ENCODE data around the gene SWAP70.

SWAP70 gene

GRCh38 chr11:9765320-9766101, 101.6 kb downstream of the SWAP70 start:
- in situ Hi-C loops (cut with MboI; ENCODE audit: low sequenced_read_pairs): loop anchor here (25.0 kb wide), 2 partner anchors 197 to 547 kb away; partner anchors contain the start of gene ADM

DNA sequence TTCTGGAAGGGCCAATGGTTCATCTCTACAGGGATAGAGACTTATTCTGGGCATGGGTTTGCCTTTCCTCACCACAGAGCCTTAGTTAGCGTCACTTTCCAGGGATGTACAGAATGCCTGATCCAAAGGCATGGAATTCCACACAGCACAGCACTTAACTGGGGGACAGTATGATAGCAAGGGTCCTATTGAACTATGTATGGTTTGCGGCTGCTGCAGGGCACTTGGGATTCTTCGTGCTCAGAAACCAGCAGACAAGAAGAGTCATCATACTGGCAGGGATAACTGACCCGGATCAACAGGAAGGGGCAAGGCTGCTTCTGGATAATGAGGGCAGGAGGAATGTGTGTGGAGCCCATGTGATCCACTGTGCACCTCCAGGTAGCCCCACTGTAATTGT, 105.7 kb downstream of the SWAP70 start:
- in situ Hi-C loops (cut with MboI; ENCODE audit: low sequenced_read_pairs): loop anchor here (25.0 kb wide), 2 partner anchors 193 to 543 kb away; partner anchors contain the start of gene ADM

DNA sequence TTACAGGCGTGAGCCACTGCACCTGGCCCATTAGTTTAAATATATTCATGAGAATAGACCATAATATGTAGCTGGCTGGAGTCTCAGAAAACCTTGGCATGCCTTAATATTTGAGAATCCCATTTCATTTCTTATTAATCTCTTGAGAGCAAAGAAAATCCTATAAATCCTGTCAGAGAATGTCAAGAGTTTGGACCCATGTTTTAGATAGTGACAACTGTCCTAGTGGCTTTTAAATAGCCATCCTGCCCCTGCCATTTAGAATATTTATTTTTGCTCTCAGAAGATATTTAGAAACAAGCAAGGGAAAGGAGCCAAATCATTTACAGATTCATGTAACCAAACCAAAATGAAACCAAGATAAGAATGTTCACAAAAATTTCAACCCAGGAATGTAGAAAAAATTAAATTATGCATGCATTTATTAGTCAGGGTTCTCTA, 107.2 kb downstream of the SWAP70 start:
- in situ Hi-C loops (cut with MboI; ENCODE audit: low sequenced_read_pairs): loop anchor here (25.0 kb wide), 2 partner anchors 191 to 541 kb away; partner anchors contain the start of gene ADM

DNA sequence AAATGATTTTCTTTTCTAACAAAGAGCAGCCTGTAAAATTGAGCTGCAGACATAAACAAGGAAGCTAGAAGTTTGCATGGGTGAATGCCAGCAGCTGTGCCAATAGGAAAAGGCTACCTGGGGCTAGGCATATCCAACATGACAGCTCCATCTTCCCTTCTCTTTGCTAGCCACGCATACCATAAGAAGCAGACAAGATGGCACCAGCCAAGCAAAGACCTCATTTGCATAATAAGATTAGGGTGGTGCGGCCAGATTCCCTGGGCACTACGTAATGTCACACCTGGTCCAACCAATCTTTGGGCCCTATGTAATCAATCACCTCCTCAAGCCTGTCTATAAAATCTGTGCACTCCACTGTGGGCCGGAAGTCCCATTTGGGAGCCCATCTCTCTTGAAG, 108.3 kb downstream of the SWAP70 start:
- in situ Hi-C loops (cut with MboI; ENCODE audit: low sequenced_read_pairs): loop anchor here (25.0 kb wide), 2 partner anchors 190 to 540 kb away; partner anchors contain the start of gene ADM

DNA sequence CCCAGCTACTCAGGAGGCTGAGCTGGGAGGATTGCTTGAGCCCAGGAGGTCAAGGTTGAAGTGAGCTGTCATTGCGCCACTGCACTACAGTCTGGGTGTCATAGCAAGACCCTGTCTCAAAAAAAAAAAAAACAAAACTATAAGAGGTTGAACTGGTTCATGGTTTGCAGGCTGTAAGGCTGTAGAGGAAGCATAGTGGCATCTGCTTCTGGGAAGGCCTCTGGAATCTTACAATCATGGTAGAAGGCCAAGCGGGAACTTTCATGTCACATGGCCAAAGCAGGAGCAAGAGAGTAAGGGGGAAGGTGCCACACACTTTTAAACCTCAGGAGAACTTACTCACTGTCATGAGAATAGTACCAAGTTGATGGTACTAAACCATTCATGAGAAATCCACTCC, 109.6 kb downstream of the SWAP70 start:
- in situ Hi-C loops (cut with MboI; ENCODE audit: low sequenced_read_pairs): loop anchor here (25.0 kb wide), 2 partner anchors 189 to 539 kb away; partner anchors contain the start of gene ADM

DNA sequence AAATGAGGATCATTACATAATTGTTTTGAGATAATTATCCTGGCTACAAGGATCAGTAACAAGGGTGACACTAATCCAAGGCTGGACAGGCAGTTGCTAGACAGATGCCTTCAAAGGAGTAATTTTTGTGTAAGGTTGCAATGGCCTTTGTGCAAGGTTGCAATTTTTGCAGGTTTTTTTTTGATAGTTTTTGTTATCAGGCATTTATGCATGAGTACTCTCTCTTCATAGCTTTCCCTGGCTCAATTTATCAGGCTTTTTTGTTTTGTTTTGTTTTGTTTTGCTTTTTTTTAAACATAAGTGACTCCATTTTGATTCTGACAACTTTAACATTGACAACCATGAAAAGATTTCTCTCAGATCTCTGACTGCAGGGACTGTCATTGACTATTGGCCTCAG, 110.2 kb downstream of the SWAP70 start:
- in situ Hi-C loops (cut with MboI; ENCODE audit: low sequenced_read_pairs): loop anchor here (25.0 kb wide), 2 partner anchors 188 to 538 kb away; partner anchors contain the start of gene ADM

- in situ Hi-C loops (cut with MboI; ENCODE audit: low sequenced_read_pairs): loop anchor here (25.0 kb wide), 2 partner anchors 188 to 538 kb away; partner anchors contain the start of gene ADM
These were observed 110.9 kb downstream of the SWAP70 start for GRCh38 chr11:9774591-9775397.

DNA sequence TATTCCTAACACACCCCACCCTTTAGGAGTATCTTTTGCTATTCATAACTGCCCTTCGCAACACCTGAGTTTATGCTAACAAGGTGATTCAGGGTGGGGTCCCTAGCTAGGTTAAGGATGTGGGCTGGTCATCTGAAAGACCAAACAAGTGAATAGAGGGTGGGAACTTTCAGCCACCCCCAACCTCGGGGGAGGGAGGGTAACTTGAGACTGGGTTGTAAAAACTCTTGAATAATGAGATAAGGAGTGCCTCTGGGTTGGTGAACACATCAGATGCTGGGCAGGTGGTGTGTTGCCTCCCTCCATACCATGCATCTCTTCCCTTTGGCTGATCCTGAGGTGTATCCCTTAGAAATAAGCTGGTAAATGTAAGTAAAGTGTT, 111.5 kb downstream of the SWAP70 start:
- in situ Hi-C loops (cut with MboI; ENCODE audit: low sequenced_read_pairs): no loop called here

DNA sequence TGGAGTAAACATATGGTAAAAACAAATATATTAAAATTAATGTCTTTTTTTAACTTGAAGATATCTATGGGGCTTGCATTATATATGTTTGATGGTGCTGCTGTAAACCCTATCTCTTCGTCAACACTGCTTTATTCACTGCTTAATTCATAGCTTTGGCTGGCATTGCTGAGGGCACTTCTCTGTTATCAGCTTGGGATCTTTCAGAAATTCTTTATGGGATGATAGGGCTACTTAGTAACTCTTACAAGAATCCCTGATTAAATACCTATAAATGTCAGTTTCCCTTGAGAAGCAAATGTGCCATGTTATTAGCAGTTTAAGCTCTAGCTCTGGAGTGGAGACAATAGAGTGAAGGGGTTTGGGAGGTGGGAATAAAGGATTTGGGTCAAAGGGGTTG, 112.3 kb downstream of the SWAP70 start:
- in situ Hi-C loops (cut with MboI; ENCODE audit: low sequenced_read_pairs): no loop called here

- in situ Hi-C loops (cut with MboI; ENCODE audit: low sequenced_read_pairs): no loop called here
These were observed 113.2 kb downstream of the SWAP70 start for GRCh38 chr11:9777066-9777465.

- in situ Hi-C loops (cut with MboI; ENCODE audit: low sequenced_read_pairs): no loop called here
These were observed 113.6 kb downstream of the SWAP70 start for GRCh38 chr11:9777525-9777924.

GRCh38 chr11:9780929-9781328, 117.1 kb downstream of the SWAP70 start:
- in situ Hi-C loops (cut with MboI; ENCODE audit: low sequenced_read_pairs): no loop called here

- in situ Hi-C loops (cut with MboI; ENCODE audit: low sequenced_read_pairs): no loop called here
These were observed 120.1 kb downstream of the SWAP70 start for GRCh38 chr11:9783986-9784385.

GRCh38 chr11:9784602-9785315, 120.9 kb downstream of the SWAP70 start:
- in situ Hi-C loops (cut with MboI; ENCODE audit: low sequenced_read_pairs): no loop called here

DNA sequence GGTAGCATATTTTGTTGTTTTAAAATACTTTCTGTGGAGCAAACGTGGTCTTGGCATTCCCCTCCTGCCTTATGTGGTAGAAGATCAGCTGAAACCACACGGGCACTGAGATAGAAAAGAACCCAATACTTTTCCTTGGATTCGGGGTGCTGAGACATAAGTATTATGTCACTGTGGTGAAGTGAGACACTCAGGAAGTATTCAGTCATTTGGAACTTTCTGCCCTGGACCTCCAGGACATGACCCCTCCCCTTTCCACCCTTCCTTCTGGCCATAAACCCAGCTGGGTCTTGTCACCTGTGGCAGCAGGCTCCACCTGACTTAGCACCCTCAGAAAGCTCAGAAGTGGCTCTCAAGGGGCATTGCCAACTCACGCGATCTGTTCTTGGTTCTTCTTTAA, 123.4 kb downstream of the SWAP70 start:
- in situ Hi-C loops (cut with MboI; ENCODE audit: low sequenced_read_pairs): no loop called here

- in situ Hi-C loops (cut with MboI; ENCODE audit: low sequenced_read_pairs): no loop called here
These were observed 124.2 kb downstream of the SWAP70 start for GRCh38 chr11:9787981-9788521.

DNA sequence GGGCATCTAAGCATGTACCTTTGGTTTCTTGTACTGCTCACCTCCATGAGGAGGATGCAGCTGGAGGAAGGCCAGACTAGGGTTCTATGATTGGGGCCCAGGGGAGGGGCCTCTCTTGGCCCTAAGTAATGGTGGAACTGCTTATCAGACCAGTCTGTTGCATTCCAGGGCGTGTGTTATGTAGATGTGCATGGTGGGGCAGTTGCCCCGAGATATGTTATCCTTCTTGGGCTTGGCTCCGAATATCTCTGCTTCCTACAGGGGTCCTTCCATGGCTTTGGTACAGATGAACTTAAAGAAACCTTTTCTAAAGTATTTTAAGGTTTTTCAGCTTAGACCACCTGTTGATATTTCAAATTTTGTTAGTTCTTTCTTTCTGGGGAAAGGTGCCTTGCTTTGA, 126.0 kb downstream of the SWAP70 start:
- in situ Hi-C loops (cut with MboI; ENCODE audit: low sequenced_read_pairs): no loop called here

DNA sequence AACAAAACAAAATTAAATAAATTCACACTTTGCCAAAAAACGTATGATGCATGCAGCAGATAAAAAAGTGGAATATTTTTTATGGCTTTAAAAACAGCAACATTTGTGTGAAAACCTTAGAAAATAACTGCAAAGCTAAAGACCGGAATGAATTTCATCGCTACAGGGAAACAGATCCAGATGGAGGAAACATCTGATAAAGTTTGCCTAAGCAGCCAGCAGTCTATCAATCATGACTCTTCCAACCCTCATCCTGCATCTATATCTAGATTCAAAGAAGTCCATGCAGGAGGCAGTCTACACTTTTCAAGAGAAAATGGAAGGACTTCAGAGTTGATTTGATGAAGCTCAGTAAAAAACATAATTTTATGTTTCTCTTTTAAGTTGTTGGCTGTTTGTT, 126.8 kb downstream of the SWAP70 start:
- in situ Hi-C loops (cut with MboI; ENCODE audit: low sequenced_read_pairs): no loop called here

GRCh38 chr11:9796266-9796665, 132.4 kb downstream of the SWAP70 start:
- in situ Hi-C loops (cut with MboI; ENCODE audit: low sequenced_read_pairs): no loop called here

- in situ Hi-C loops (cut with MboI; ENCODE audit: low sequenced_read_pairs): no loop called here
These were observed 133.0 kb downstream of the SWAP70 start for GRCh38 chr11:9796854-9797253.

- in situ Hi-C loops (cut with MboI; ENCODE audit: low sequenced_read_pairs): no loop called here
These were observed 133.4 kb downstream of the SWAP70 start for GRCh38 chr11:9797300-9797699.

Measured in HL-60/S4 (cell line).